ENCODE results near the gene PAQR6.
A peak's percentile ranks its signal among the peaks of the same experiment; 100 is the strongest.

The PAQR6 gene

DNA sequence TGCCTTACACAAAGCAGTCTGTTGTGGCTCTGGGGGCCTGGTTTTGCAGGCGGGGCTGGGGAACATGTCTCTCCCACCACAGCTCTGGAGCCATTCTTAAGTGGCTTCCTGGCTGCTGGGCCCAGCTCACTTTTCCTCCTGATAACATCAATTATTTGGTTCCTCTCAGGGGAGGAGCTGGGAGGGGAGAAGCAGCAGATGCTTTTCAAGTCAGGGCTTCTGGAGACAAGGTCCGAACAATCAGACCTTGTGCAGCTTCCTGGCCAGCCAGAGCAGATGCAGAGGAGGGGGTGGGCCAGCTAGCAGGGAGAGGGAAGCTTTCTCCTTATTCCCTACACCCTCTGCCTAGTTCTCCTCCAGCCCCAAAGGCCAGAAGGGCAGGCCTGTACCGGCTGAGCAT lies 3.7 kb upstream of the PAQR6 start:
- FAIRE-seq = no peak
- no peak for TF ChIP-seq POLR2A (IDR thresholded peaks at IDR 0.05; ENCODE audit: low read depth, low read length)
- DNase-seq (ENCODE audit: insufficient read length, low spot score) = no peak

DNA sequence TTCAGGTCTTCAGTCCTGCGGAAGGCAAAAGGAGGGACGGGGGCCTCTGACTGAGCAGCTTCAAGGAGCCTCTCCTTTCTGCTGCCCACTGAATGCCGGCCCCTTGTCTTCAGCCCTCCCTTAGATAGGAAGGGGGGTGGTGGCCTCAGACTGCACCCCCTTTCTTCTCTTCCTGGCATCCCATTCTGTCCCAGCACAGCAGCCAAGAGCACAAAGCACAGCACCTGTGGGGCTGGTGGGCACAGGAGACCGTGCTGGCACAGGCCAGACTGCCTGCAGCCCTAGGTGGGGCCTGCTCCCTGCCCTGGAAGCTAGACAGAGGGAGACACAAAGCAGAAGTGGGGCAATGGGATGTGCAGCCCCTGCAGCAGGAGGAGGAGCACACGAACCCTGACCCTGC lies 1.7 kb upstream of the PAQR6 start:
- DNase-seq (ENCODE audit: insufficient read length, low spot score) (no peak), FAIRE-seq (no peak)
- no peak for TF ChIP-seq POLR2A (IDR thresholded peaks at IDR 0.05; ENCODE audit: low read depth, low read length)

DNA sequence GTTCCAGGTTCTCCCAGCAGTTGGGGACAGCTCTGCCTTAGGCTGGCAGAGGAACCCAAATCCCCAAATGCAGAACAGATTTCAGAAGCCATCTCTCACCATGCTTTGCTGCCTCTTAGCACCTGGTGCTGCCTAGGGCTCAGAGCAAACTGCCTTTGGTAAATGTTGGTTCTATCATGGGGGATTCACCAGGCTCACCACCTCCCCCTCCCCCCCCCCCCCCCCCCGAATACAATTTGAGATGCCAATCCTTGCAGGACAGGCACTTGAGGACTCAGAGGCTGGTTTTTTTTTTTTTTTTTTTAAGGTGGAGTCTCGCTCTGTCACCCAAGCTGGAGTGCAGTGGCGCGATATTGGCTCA lies 447 bp upstream of the PAQR6 start:
- TF ChIP-seq POLR2A (IDR thresholded peaks at IDR 0.05; ENCODE audit: low read depth, low read length) = no peak
- no peak for FAIRE-seq

DNA sequence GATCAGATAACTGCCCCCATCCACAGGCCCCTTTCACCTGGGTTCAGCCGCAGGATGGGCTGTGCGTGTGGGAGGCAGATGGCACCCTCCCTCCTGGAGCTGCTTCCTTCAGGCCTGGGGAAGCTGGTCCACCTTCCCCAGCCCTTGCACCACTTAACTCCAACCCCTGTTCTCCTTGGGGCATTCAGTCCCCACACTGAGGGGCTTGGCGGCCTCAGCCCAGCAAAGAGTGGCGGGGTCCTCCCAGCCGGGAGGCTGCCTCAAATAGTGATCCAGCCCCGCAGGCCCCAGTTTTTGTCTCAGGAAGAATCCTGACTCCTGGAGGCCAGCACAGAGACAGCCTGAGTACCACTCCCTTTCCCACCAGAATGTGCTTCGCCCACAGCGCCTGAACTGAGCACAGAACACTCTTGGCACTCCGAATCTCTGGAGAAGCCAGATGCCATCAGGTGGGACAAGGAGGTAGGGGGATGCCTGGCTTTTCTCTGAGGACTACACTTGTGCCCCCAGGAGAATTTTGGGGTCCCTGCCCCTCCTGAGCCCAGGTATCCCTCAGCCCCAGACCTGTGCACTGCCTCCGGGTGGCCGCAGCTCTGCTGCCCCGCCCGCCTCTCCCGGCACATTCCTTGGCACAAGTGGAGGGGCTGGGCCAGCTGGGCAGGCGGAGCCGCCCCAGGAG lies 936 bp downstream of the PAQR6 start:
- TF ChIP-seq POLR2A (IDR thresholded peaks at IDR 0.05; ENCODE audit: low read depth, low read length) = no peak
- FAIRE-seq = no peak
- DNase-seq (ENCODE audit: insufficient read length, low spot score) = no peak

More for the DNA sequence above, 447 bp upstream of the PAQR6 start:
- DNase-seq (ENCODE audit: insufficient read length, low spot score) = no peak

- no peak for TF ChIP-seq POLR2A (IDR thresholded peaks at IDR 0.05; ENCODE audit: low read depth, low read length)
- DNase-seq (ENCODE audit: insufficient read length, low spot score) = no peak
- no peak for FAIRE-seq
Measured at GRCh38 chr1:156246241-156246780, 1.5 kb downstream of the PAQR6 start.

GRCh38 chr1:156245451-156246232 lies 2.2 kb downstream of the PAQR6 start:
- DNase-seq (ENCODE audit: insufficient read length, low spot score) = no peak
- no peak for FAIRE-seq
- TF ChIP-seq POLR2A (IDR thresholded peaks at IDR 0.05; ENCODE audit: low read depth, low read length) = no peak

- DNase-seq (ENCODE audit: insufficient read length, low spot score) (no peak), FAIRE-seq (no peak)
- no peak for TF ChIP-seq POLR2A (IDR thresholded peaks at IDR 0.05; ENCODE audit: low read depth, low read length)
Measured at GRCh38 chr1:156244712-156245111, 3.1 kb downstream of the PAQR6 start.

DNA sequence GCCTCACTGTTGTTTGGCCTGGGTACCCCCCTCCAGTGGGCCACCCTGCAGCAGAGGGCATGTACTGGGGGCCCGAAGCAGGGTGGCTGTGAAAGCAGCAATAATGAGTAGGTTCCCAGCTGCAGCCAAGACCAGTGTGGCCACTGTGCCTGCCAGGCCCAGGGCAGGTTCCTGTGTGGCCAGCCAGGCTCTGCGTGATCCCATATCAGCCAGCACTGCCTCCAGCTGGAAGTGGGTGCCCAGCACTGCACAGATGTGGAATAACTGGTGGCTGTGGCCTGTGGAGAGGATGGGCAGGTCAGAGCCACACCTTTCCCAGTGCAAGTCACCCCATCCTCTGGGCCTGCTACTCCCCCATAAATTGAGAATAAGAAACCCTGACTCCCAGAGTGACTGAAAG lies 3.7 kb downstream of the PAQR6 start:
- DNase-seq (ENCODE audit: insufficient read length, low spot score) (no peak), FAIRE-seq (no peak)
- TF ChIP-seq POLR2A (IDR thresholded peaks at IDR 0.05; ENCODE audit: low read depth, low read length) = no peak

DNA sequence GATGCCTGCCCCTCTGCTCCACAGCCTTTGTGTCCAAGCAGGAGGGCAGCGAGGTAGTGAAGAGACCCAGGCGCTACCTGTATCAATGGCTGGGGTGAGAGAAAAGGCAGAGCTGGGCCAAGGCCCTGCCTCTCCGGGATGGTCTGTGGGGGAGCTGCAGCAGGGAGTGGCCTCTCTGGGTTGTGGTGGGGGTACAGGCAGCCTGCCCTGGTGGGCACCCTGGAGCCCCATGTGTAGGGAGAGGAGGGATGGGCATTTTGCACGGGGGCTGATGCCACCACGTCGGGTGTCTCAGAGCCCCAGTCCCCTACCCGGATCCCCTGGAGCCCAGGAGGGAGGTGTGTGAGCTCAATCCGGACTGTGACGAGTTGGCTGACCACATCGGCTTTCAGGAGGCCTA lies 5.1 kb downstream of the PAQR6 start:
- DNase-seq (ENCODE audit: insufficient read length, low spot score) (no peak), FAIRE-seq (no peak)
- no peak for TF ChIP-seq POLR2A (IDR thresholded peaks at IDR 0.05; ENCODE audit: low read depth, low read length)

- TF ChIP-seq POLR2A (IDR thresholded peaks at IDR 0.05; ENCODE audit: low read depth, low read length) = no peak
- DNase-seq (ENCODE audit: insufficient read length, low spot score) (no peak), FAIRE-seq (no peak)
Measured at GRCh38 chr1:156241926-156242325, 5.9 kb downstream of the PAQR6 start, which contains the start of gene BGLAP. Gene BGLAP (plus strand): TSS chr1:156242184. CDS start chr1:156242232, 48 bp downstream.

GRCh38 chr1:156241311-156241811 lies 6.5 kb downstream of the PAQR6 start:
- DNase-seq (ENCODE audit: insufficient read length, low spot score) (peak; percentile 99), FAIRE-seq (peak; percentile 65)
- 0 out of 2 replicates have a peak, but pooled peaks have one; percentile 8 for TF ChIP-seq POLR2A (IDR thresholded peaks at IDR 0.05; ENCODE audit: low read depth, low read length)

- no peak for TF ChIP-seq POLR2A (IDR thresholded peaks at IDR 0.05; ENCODE audit: low read depth, low read length)
- no peak for DNase-seq (ENCODE audit: insufficient read length, low spot score)
- FAIRE-seq = no peak
Measured at GRCh38 chr1:156238248-156238647, 9.6 kb downstream of the PAQR6 start.

GRCh38 chr1:156236164-156236563 lies 11.7 kb downstream of the PAQR6 start:
- FAIRE-seq (no peak), DNase-seq (ENCODE audit: insufficient read length, low spot score) (no peak)
- no peak for TF ChIP-seq POLR2A (IDR thresholded peaks at IDR 0.05; ENCODE audit: low read depth, low read length)

GRCh38 chr1:156233426-156234127 lies 14.3 kb downstream of the PAQR6 start:
- FAIRE-seq (no peak), DNase-seq (ENCODE audit: insufficient read length, low spot score) (peak; percentile 75)
- TF ChIP-seq POLR2A (IDR thresholded peaks at IDR 0.05; ENCODE audit: low read depth, low read length) = no peak
